HG02981 (cell line): ENCODE measurements around the gene MICAL3.

ENCODE experiments used
- ATAC-seq: cut with Tn5 transposase; IDR thresholded peaks from one replicate; pipeline ENCODE4 v1.9.1; 2021; ENCODE audit warnings: mild to moderate bottlenecking, moderate library complexity; ENCODE audit not compliant: unreplicated experiment

Gene MICAL3

GRCh38 chr22:17785185-17786184 lies 238.9 kb downstream of the MICAL3 start:
- ATAC-seq, result no peak

GRCh38 chr22:17784776-17785175 lies 239.6 kb downstream of the MICAL3 start:
- ATAC-seq, result no peak

GRCh38 chr22:17783773-17784480 lies 240.4 kb downstream of the MICAL3 start:
- ATAC-seq, result no peak

- ATAC-seq, result no peak
Observed at GRCh38 chr22:17783312-17783711, 241.0 kb downstream of the MICAL3 start.

- ATAC-seq, result no peak
Observed at GRCh38 chr22:17782621-17783020, 241.7 kb downstream of the MICAL3 start.

GRCh38 chr22:17782158-17782557 lies 242.2 kb downstream of the MICAL3 start:
- ATAC-seq, result no peak

- no peak for ATAC-seq
Observed at GRCh38 chr22:17781319-17782031, 242.9 kb downstream of the MICAL3 start.

GRCh38 chr22:17780741-17781318 lies 243.5 kb downstream of the MICAL3 start:
- no peak for ATAC-seq

GRCh38 chr22:17780116-17780740 lies 244.1 kb downstream of the MICAL3 start:
- ATAC-seq, result no peak

- no peak for ATAC-seq
Observed at GRCh38 chr22:17779286-17780115, 244.9 kb downstream of the MICAL3 start.

- ATAC-seq, result no peak
Observed at GRCh38 chr22:17778412-17778976, 245.9 kb downstream of the MICAL3 start.

- ATAC-seq, result no peak
Observed at GRCh38 chr22:17777717-17778044, 246.7 kb downstream of the MICAL3 start.

GRCh38 chr22:17777005-17777716 lies 247.2 kb downstream of the MICAL3 start:
- ATAC-seq, result no peak

- ATAC-seq, result no peak
Observed at GRCh38 chr22:17775781-17776465, 248.4 kb downstream of the MICAL3 start.

GRCh38 chr22:17774926-17775685 lies 249.3 kb downstream of the MICAL3 start:
- ATAC-seq, result no peak

GRCh38 chr22:17774206-17774925 lies 250.0 kb downstream of the MICAL3 start, which contains the start of gene BID:
Gene BID, minus strand, starts transcription at chr22:17774469. Its CDS starts 24,353 bp downstream, at chr22:17750116.
- ATAC-seq, result peak; percentile 18
